ENCODE data around the gene BCL2L11. TPM values are rescaled to one million over a fixed set of nuclear protein-coding genes. Genes with fewer than 3 reads are reported as not detected.

The BCL2L11 gene
- total and polyA plus RNA-seq, 2 donors = 9.7 to 47.6 TPM

GRCh38 chr2:111121028-111121827 is 514 bp downstream of the BCL2L11 start:
- Histone ChIP-seq H3K4me1 (ENCODE audit: control insufficient read depth in 2 of 2, insufficient read depth in 2 of 2, low read length in 2 of 2) (peaks cover 23 to 52% of the 10 kb centered on the region in 2 donors), H3K36me3 (ENCODE audit: control insufficient read depth in 2 of 2, insufficient read depth in 2 of 2, low read length in 1 of 2) (peaks cover 21 to 25% of the 10 kb centered on the region in 2 donors), H3K4me3 (ENCODE audit: low read length in 2 of 2) (peak overlapping the region; percentile 77 to 95), H3K27me3 (ENCODE audit: control insufficient read depth in 2 of 2, insufficient read depth in 1 of 2, low read length in 1 of 2) (peaks cover 40 to 65% of the 10 kb centered on the region in 2 donors), H3K9me3 (ENCODE audit: control insufficient read depth in 2 of 2, insufficient read depth in 1 of 2, low read length in 1 of 2) (peaks cover 0 to 16% of the 10 kb centered on the region in 2 donors), H3K27ac (ENCODE audit: low read depth in 1 of 2, low read length in 1 of 2) (peak overlapping the region; percentile 80 to 96)
- WGBS = under 1% methylated on average over 80 of the region's 80 CpGs
- peak in 7 of 9 donors; percentile 40 to 78 (median 48) for DNase-seq (ENCODE audit: low read depth in 6 of 9, low spot score in 9 of 9)

GRCh38 chr2:111121828-111122630 is 1.3 kb downstream of the BCL2L11 start:
- peaks cover 0 to 13% of the 10 kb centered on the region in 2 donors for H3K9me3 ChIP-seq (ENCODE audit: control insufficient read depth in 2 of 2, insufficient read depth in 1 of 2, low read length in 1 of 2)
- peak in 7 of 9 donors; percentile 53 to 91 (median 78) for DNase-seq (ENCODE audit: low read depth in 6 of 9, low spot score in 9 of 9)
- peak overlapping the region; percentile 38 to 88 for H3K27ac ChIP-seq (ENCODE audit: low read depth in 1 of 2, low read length in 1 of 2)
- peaks cover 23 to 49% of the 10 kb centered on the region in 2 donors for H3K4me1 ChIP-seq (ENCODE audit: control insufficient read depth in 2 of 2, insufficient read depth in 2 of 2, low read length in 2 of 2)
- H3K4me3 ChIP-seq (ENCODE audit: low read length in 2 of 2) = peak overlapping the region; percentile 77 to 95
- under 1% methylated on average over 93 of the region's 93 CpGs for WGBS
- peaks cover 35 to 57% of the 10 kb centered on the region in 2 donors for H3K27me3 ChIP-seq (ENCODE audit: control insufficient read depth in 2 of 2, insufficient read depth in 1 of 2, low read length in 1 of 2)
- peaks cover 21 to 32% of the 10 kb centered on the region in 2 donors for H3K36me3 ChIP-seq (ENCODE audit: control insufficient read depth in 2 of 2, insufficient read depth in 2 of 2, low read length in 1 of 2)

- peaks cover 0 to 9% of the 10 kb centered on the region in 2 donors for H3K9me3 ChIP-seq (ENCODE audit: control insufficient read depth in 2 of 2, insufficient read depth in 1 of 2, low read length in 1 of 2)
- WGBS = 1% methylated on average over 92 of the region's 92 CpGs
- H3K27me3 ChIP-seq (ENCODE audit: control insufficient read depth in 2 of 2, insufficient read depth in 1 of 2, low read length in 1 of 2) = peaks cover 28 to 49% of the 10 kb centered on the region in 2 donors
- H3K36me3 ChIP-seq (ENCODE audit: control insufficient read depth in 2 of 2, insufficient read depth in 2 of 2, low read length in 1 of 2) = peaks cover 24 to 38% of the 10 kb centered on the region in 2 donors
- peaks cover 16 to 41% of the 10 kb centered on the region in 2 donors for H3K4me1 ChIP-seq (ENCODE audit: control insufficient read depth in 2 of 2, insufficient read depth in 2 of 2, low read length in 2 of 2)
- peak in 5 of 9 donors; percentile 15 to 53 (median 33) for DNase-seq (ENCODE audit: low read depth in 6 of 9, low spot score in 9 of 9)
- peak overlapping the region; percentile 4 to 88 for H3K27ac ChIP-seq (ENCODE audit: low read depth in 1 of 2, low read length in 1 of 2)
- H3K4me3 ChIP-seq (ENCODE audit: low read length in 2 of 2) = peak overlapping the region; percentile 69 to 77
These were observed 2.1 kb downstream of the BCL2L11 start for GRCh38 chr2:111122631-111123421.

GRCh38 chr2:111123751-111124150 is 3.0 kb downstream of the BCL2L11 start:
- no peak overlapping the region for H3K27ac ChIP-seq (ENCODE audit: low read depth in 1 of 2, low read length in 1 of 2)
- H3K4me3 ChIP-seq (ENCODE audit: low read length in 2 of 2) = peak overlapping the region in 1 of 2 donors; percentile 77
- H3K9me3 ChIP-seq (ENCODE audit: control insufficient read depth in 2 of 2, insufficient read depth in 1 of 2, low read length in 1 of 2) = peaks cover 0 to 4% of the 10 kb centered on the region in 2 donors
- H3K36me3 ChIP-seq (ENCODE audit: control insufficient read depth in 2 of 2, insufficient read depth in 2 of 2, low read length in 1 of 2) = peaks cover 25 to 46% of the 10 kb centered on the region in 2 donors
- peaks cover 20 to 40% of the 10 kb centered on the region in 2 donors for H3K27me3 ChIP-seq (ENCODE audit: control insufficient read depth in 2 of 2, insufficient read depth in 1 of 2, low read length in 1 of 2)
- H3K4me1 ChIP-seq (ENCODE audit: control insufficient read depth in 2 of 2, insufficient read depth in 2 of 2, low read length in 2 of 2) = peaks cover 8 to 32% of the 10 kb centered on the region in 2 donors
- no peak for DNase-seq (ENCODE audit: low read depth in 6 of 9, low spot score in 9 of 9)
- WGBS = 98% methylated on average over 7 of the region's 7 CpGs

GRCh38 chr2:111126581-111126980 is 5.9 kb downstream of the BCL2L11 start:
- H3K9me3 ChIP-seq (ENCODE audit: control insufficient read depth in 2 of 2, insufficient read depth in 1 of 2, low read length in 1 of 2) = peaks cover 0 to 2% of the 10 kb centered on the region in 2 donors
- DNase-seq (ENCODE audit: low read depth in 6 of 9, low spot score in 9 of 9) = no peak
- no peak overlapping the region for H3K27ac ChIP-seq (ENCODE audit: low read depth in 1 of 2, low read length in 1 of 2)
- peaks cover 3 to 15% of the 10 kb centered on the region in 2 donors for H3K4me1 ChIP-seq (ENCODE audit: control insufficient read depth in 2 of 2, insufficient read depth in 2 of 2, low read length in 2 of 2)
- H3K36me3 ChIP-seq (ENCODE audit: control insufficient read depth in 2 of 2, insufficient read depth in 2 of 2, low read length in 1 of 2) = peaks cover 28 to 63% of the 10 kb centered on the region in 2 donors
- H3K4me3 ChIP-seq (ENCODE audit: low read length in 2 of 2) = no peak overlapping the region
- peaks cover 3 to 15% of the 10 kb centered on the region in 2 donors for H3K27me3 ChIP-seq (ENCODE audit: control insufficient read depth in 2 of 2, insufficient read depth in 1 of 2, low read length in 1 of 2)
- WGBS = 94% methylated on average over 1 of the region's 1 CpG

GRCh38 chr2:111127351-111127750 is 6.6 kb downstream of the BCL2L11 start:
- WGBS = 98% methylated on average over 4 of the region's 4 CpGs
- peaks cover 28 to 70% of the 10 kb centered on the region in 2 donors for H3K36me3 ChIP-seq (ENCODE audit: control insufficient read depth in 2 of 2, insufficient read depth in 2 of 2, low read length in 1 of 2)
- H3K4me1 ChIP-seq (ENCODE audit: control insufficient read depth in 2 of 2, insufficient read depth in 2 of 2, low read length in 2 of 2) = peaks cover 3 to 11% of the 10 kb centered on the region in 2 donors
- no peaks in the 10 kb centered on the region for H3K9me3 ChIP-seq (ENCODE audit: control insufficient read depth in 2 of 2, insufficient read depth in 1 of 2, low read length in 1 of 2)
- peaks cover 3 to 10% of the 10 kb centered on the region in 2 donors for H3K27me3 ChIP-seq (ENCODE audit: control insufficient read depth in 2 of 2, insufficient read depth in 1 of 2, low read length in 1 of 2)
- H3K27ac ChIP-seq (ENCODE audit: low read depth in 1 of 2, low read length in 1 of 2) = no peak overlapping the region
- H3K4me3 ChIP-seq (ENCODE audit: low read length in 2 of 2) = no peak overlapping the region
- DNase-seq (ENCODE audit: low read depth in 6 of 9, low spot score in 9 of 9) = no peak

- H3K27ac ChIP-seq (ENCODE audit: low read depth in 1 of 2, low read length in 1 of 2) = no peak overlapping the region
- peaks cover 3 to 14% of the 10 kb centered on the region in 2 donors for H3K4me1 ChIP-seq (ENCODE audit: control insufficient read depth in 2 of 2, insufficient read depth in 2 of 2, low read length in 2 of 2)
- H3K4me3 ChIP-seq (ENCODE audit: low read length in 2 of 2) = no peak overlapping the region
- H3K36me3 ChIP-seq (ENCODE audit: control insufficient read depth in 2 of 2, insufficient read depth in 2 of 2, low read length in 1 of 2) = peaks cover 28 to 70% of the 10 kb centered on the region in 2 donors
- WGBS = 97% methylated on average over 2 of the region's 2 CpGs
- no peaks in the 10 kb centered on the region for H3K9me3 ChIP-seq (ENCODE audit: control insufficient read depth in 2 of 2, insufficient read depth in 1 of 2, low read length in 1 of 2)
- DNase-seq (ENCODE audit: low read depth in 6 of 9, low spot score in 9 of 9) = no peak
- peaks cover 1 to 7% of the 10 kb centered on the region in 2 donors for H3K27me3 ChIP-seq (ENCODE audit: control insufficient read depth in 2 of 2, insufficient read depth in 1 of 2, low read length in 1 of 2)
These were observed 7.4 kb downstream of the BCL2L11 start for GRCh38 chr2:111128096-111128495.

- WGBS = 73% methylated on average over 2 of the region's 2 CpGs
- peak in 4 of 9 donors; percentile 10 to 74 (median 47) for DNase-seq (ENCODE audit: low read depth in 6 of 9, low spot score in 9 of 9)
- H3K4me3 ChIP-seq (ENCODE audit: low read length in 2 of 2) = no peak overlapping the region
- no peaks in the 10 kb centered on the region for H3K9me3 ChIP-seq (ENCODE audit: control insufficient read depth in 2 of 2, insufficient read depth in 1 of 2, low read length in 1 of 2)
- H3K27me3 ChIP-seq (ENCODE audit: control insufficient read depth in 2 of 2, insufficient read depth in 1 of 2, low read length in 1 of 2) = no peaks in the 10 kb centered on the region
- peaks cover 5 to 9% of the 10 kb centered on the region in 2 donors for H3K4me1 ChIP-seq (ENCODE audit: control insufficient read depth in 2 of 2, insufficient read depth in 2 of 2, low read length in 2 of 2)
- peaks cover 22 to 55% of the 10 kb centered on the region in 2 donors for H3K36me3 ChIP-seq (ENCODE audit: control insufficient read depth in 2 of 2, insufficient read depth in 2 of 2, low read length in 1 of 2)
- peak overlapping the region in 1 of 2 donors; percentile 49 for H3K27ac ChIP-seq (ENCODE audit: low read depth in 1 of 2, low read length in 1 of 2)
These were observed 12.9 kb downstream of the BCL2L11 start for GRCh38 chr2:111133603-111134002.
